Activated CD4-positive, CD25-positive, alpha-beta regulatory T cell treated with anti-CD3 and anti-CD28 coated beads, Interleukin-2, amount 50 U/mL, for 16 hours (primary cell): ENCODE measurements around the gene HOXA6.

Experiments used
- DNase-seq: peaks from one replicate; pipeline ENCODE4 v3.0.0-alpha.2; 2020; ENCODE audit warnings: low read depth, low spot score

Gene HOXA6

GRCh38 chr7:27151931-27152815, 4.6 kb upstream of the HOXA6 start, which contains the start of gene HOXA3:
HOXA3 (minus strand) TSS chr7:27152583; CDS start chr7:27110640, 41,943 bp downstream.
- no peak for DNase-seq

GRCh38 chr7:27151341-27151930, 3.9 kb upstream of the HOXA6 start:
- no peak for DNase-seq

GRCh38 chr7:27150568-27151340, 3.2 kb upstream of the HOXA6 start:
- DNase-seq, result no peak

GRCh38 chr7:27149842-27150567, 2.4 kb upstream of the HOXA6 start:
- DNase-seq, result no peak

- DNase-seq, result no peak
Observed at GRCh38 chr7:27148756-27149641, 1.4 kb upstream of the HOXA6 start.

- DNase-seq, result no peak
Observed at GRCh38 chr7:27148031-27148755, 619 bp upstream of the HOXA6 start.

- DNase-seq, result no peak
Observed at GRCh38 chr7:27146491-27147198, 929 bp downstream of the HOXA6 start.

- no peak for DNase-seq
Observed at GRCh38 chr7:27145914-27146412, 1.6 kb downstream of the HOXA6 start.

GRCh38 chr7:27145165-27145913, 2.2 kb downstream of the HOXA6 start:
- DNase-seq, result no peak

GRCh38 chr7:27144781-27145164, 2.8 kb downstream of the HOXA6 start:
- no peak for DNase-seq

- no peak for DNase-seq
Observed at GRCh38 chr7:27143950-27144780, 3.4 kb downstream of the HOXA6 start.

GRCh38 chr7:27143023-27143949, 4.3 kb downstream of the HOXA6 start, which contains the start of gene HOXA5:
HOXA5 (minus strand) TSS chr7:27143681; CDS start chr7:27143607, 74 bp downstream.
- no peak for DNase-seq

- DNase-seq, result no peak
Observed at GRCh38 chr7:27142580-27143022, 5.0 kb downstream of the HOXA6 start.

GRCh38 chr7:27141923-27142579, 5.5 kb downstream of the HOXA6 start:
- DNase-seq, result no peak

GRCh38 chr7:27141137-27141922, 6.2 kb downstream of the HOXA6 start:
- DNase-seq, result no peak
